PFSK-1 (cell line): ENCODE results near the gene MT1M. TPM values are rescaled to one million over a fixed set of nuclear protein-coding genes. Genes with fewer than 3 reads are reported as not detected.

Source experiments
- FOXP2 ChIP-seq: optimal IDR thresholded peaks from 2 replicates; pipeline ENCODE3; 2011; ENCODE audit warnings: borderline replicate concordance, control low read depth, inconsistent platforms; ENCODE audit not compliant: insufficient read depth; ENCODE audit errors: extremely low read length, extremely low read depth
- POLR2AphosphoS5 ChIP-seq: IDR thresholded peaks from 2 replicates; pipeline ENCODE4 v1.6.1; 2012; ENCODE audit warnings: low read depth, mild to moderate bottlenecking, control low read depth, low read length, moderate library complexity
- SIN3A ChIP-seq: IDR thresholded peaks from 2 replicates; pipeline ENCODE4 v1.6.1; 2012; ENCODE audit warnings: mild to moderate bottlenecking, low read length, moderate library complexity, borderline replicate concordance; ENCODE audit not compliant: insufficient read depth
- TAF1 ChIP-seq: IDR thresholded peaks from 2 replicates; pipeline ENCODE4 v1.6.1; 2012; ENCODE audit warnings: low read length, control low read depth, borderline replicate concordance; ENCODE audit not compliant: insufficient read depth
- polyA plus RNA-seq: library from polyadenylated mRNA; unstranded; fragments of >200 nt; gene quantifications from one replicate; pipeline ENCODE4 v1.2.1, GENCODE V29; 2012; ENCODE audit warnings: low read depth, missing spikeins; ENCODE audit not compliant: insufficient read length
- TF ChIP-seq, protein P1 (sequence below), 2 experiments: IDR thresholded peaks; 2 replicates each; pipeline versions ENCODE4 v1.6.1 to v1.8.0; 2011 to 2012; ENCODE audit warnings: low read depth in 2 of 2, low read length in 2 of 2, control low read depth in 1 of 2, inconsistent platforms in 1 of 2, mild to moderate bottlenecking in 1 of 2, moderate library complexity in 1 of 2; ENCODE audit not compliant: insufficient read depth in 1 of 2

Gene MT1M
- not detected for polyA plus RNA-seq

DNA sequence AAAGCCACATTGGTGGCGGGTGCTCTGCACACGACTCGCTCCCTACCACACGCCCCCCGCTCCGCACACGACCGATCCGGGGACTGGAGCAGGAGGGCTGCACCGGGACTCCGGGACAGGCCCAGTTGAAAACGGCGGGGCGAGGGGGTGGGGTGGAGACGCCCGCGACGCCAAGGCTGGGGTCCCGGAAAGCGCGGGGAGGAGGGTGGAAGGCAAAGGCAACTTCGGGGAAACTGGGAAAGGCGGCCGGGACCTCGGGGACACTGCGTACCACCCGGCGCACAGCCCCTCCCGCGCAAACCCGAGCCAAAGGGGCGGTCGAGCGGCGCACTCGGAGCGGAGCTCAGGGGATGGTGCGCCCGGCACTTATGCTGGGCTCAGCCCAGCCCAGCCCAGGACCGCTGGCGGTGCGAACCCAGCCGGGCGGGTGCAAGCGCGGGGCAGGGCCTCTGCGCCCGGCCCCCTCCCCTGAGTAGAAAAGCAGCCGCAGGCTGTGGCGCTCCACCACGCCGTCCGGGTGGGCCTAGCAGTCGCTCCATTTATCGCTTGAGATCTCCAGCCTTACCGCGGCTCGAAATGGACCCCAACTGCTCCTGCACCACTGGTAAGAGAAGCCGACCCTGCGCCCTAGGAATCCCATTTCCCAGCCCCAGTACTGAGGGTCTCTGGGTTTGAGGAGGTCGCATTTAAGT lies at the start of gene MT1M:
MT1M (plus strand) TSS at position 504 of the 692 bp plus-strand sequence; CDS start at position 577, 73 bp downstream.
- TF ChIP-seq SIN3A (no peak), FOXP2 (no peak), POLR2AphosphoS5 (no peak), TAF1 (no peak)
- TF ChIP-seq, protein P1, sequence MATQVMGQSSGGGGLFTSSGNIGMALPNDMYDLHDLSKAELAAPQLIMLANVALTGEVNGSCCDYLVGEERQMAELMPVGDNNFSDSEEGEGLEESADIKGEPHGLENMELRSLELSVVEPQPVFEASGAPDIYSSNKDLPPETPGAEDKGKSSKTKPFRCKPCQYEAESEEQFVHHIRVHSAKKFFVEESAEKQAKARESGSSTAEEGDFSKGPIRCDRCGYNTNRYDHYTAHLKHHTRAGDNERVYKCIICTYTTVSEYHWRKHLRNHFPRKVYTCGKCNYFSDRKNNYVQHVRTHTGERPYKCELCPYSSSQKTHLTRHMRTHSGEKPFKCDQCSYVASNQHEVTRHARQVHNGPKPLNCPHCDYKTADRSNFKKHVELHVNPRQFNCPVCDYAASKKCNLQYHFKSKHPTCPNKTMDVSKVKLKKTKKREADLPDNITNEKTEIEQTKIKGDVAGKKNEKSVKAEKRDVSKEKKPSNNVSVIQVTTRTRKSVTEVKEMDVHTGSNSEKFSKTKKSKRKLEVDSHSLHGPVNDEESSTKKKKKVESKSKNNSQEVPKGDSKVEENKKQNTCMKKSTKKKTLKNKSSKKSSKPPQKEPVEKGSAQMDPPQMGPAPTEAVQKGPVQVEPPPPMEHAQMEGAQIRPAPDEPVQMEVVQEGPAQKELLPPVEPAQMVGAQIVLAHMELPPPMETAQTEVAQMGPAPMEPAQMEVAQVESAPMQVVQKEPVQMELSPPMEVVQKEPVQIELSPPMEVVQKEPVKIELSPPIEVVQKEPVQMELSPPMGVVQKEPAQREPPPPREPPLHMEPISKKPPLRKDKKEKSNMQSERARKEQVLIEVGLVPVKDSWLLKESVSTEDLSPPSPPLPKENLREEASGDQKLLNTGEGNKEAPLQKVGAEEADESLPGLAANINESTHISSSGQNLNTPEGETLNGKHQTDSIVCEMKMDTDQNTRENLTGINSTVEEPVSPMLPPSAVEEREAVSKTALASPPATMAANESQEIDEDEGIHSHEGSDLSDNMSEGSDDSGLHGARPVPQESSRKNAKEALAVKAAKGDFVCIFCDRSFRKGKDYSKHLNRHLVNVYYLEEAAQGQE (IDR thresholded peaks at IDR 0.05; ENCODE audit: insufficient read depth in 1 of 2, low read depth in 2 of 2, low read length in 2 of 2): no peak

DNA sequence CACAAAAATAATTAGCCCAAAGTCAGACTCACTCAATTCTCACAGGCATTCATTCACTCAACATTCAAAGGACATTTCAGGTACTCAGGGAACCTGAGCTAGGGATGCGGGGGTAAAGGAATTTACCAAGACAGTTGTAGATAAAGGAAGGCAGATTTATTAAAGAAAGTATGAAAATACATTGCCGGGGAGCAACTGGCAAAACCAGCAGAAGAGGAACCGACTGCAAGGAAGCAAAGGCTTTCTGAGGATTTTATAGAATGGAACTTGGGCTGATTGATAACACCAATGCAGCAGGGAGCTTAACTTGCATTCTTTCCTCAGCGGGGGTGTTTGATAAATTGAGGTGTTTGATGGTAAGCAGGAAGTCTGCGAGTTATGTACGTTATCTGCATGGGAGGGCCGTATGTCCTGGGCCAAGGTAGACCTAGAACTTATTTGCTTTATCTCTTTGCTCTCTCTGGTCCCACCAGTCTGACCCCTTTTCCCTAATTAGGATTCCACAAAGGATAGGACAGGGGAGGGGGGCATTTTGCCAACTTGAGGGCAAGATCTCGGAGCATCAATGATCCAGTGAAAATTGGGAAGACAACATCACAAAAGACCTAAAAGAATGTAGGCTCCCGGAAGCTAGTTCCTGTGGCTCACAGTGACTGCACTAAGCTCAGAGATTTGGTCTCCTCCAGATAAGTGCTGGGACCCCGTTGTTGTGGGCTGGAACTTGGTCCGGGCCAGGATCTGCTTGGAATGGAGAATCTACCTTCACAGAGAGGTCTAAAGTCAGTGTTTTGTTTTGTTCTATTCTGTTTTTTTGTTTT lies 48.9 kb upstream of the MT1M start:
- no peak for TF ChIP-seq POLR2AphosphoS5
- no peak for TF ChIP-seq FOXP2
- no peak for TF ChIP-seq SIN3A
- no peak for TF ChIP-seq TAF1
- TF ChIP-seq, protein P1 (IDR thresholded peaks at IDR 0.05; ENCODE audit: insufficient read depth in 1 of 2, low read depth in 2 of 2, low read length in 2 of 2): no peak

DNA sequence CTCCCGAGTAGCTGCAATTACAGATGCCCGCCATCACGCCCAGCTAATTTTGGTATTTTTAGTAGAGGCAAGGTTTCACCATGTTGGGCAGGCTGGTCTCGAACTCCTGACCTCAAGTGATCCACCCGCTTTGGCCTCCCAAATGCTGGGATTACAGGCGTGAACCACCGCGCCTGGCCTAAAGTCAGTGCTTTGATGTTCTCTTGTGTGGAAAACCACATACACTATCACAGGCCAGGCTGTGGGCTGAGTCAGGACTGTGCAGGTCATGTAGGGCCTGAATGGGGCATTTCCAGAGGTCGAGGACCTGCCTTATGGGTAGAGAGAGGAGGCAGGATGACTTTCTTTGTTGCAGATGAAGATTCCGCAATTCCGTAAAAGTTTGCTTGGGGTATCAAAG lies 48.2 kb upstream of the MT1M start:
- no peak for TF ChIP-seq SIN3A
- TF ChIP-seq, protein P1 (IDR thresholded peaks at IDR 0.05; ENCODE audit: insufficient read depth in 1 of 2, low read depth in 2 of 2, low read length in 2 of 2): no peak
- TF ChIP-seq TAF1: no peak
- TF ChIP-seq POLR2AphosphoS5: no peak
- TF ChIP-seq FOXP2: no peak

DNA sequence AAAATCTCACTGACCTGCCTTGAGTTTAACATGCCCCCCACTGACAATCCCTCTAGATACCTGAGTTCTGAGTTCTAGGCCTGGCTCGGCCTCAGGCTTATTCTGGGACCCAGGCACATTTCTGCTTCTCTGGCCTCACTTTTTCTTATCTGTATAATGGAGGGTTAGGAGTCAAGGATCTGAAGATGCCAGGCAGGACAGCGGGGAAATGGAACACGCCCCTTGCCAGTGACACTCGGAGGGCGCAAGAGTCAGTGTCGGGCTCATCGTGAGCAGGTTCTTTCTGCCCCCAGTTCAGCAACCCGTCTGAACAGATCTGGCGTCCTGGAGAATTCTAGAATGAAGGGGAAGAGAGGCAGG lies 43.7 kb upstream of the MT1M start:
- TF ChIP-seq, protein P1 (IDR thresholded peaks at IDR 0.05; ENCODE audit: insufficient read depth in 1 of 2, low read depth in 2 of 2, low read length in 2 of 2): no peak
- TF ChIP-seq POLR2AphosphoS5: no peak
- TF ChIP-seq FOXP2: no peak
- no peak for TF ChIP-seq SIN3A
- no peak for TF ChIP-seq TAF1
